ENCODE measurements around the gene LRMDA. TPM values are rescaled to one million over a fixed set of nuclear protein-coding genes. Genes with fewer than 3 reads are reported as not detected.
A peak's percentile ranks its signal among the peaks of the same experiment; 100 is the strongest.

The LRMDA gene
- total and polyA plus RNA-seq, 2 of the 13 experiments (the other 11 are each of a cell fraction or from before 2014, with no cell fraction given) = 13.4 to 22.0 TPM

GRCh38 chr10:76051007-76051936 lies 619.8 kb downstream of the LRMDA start (continued):
- peak; percentile 94 for TF ChIP-seq FOXO1 (CRISPR knock-in tag; IDR thresholded peaks at IDR 0.05)
- no peak for TF ChIP-seq SETDB1 (CRISPR knock-in tag; IDR thresholded peaks at IDR 0.05; ENCODE audit: borderline replicate concordance)
- peak; percentile 98 for TF ChIP-seq GATA4 (IDR thresholded peaks at IDR 0.05; ENCODE audit: borderline replicate concordance, low read depth)
- TF ChIP-seq MTF2 (CRISPR knock-in tag; IDR thresholded peaks at IDR 0.05; ENCODE audit: borderline replicate concordance) = no peak
- peak; percentile 42; the same call in 1 of the 2 replicates for TF ChIP-seq ZNF460 (CRISPR knock-in tag; IDR thresholded peaks at IDR 0.05; ENCODE audit: borderline replicate concordance)
- peak; percentile 76 for TF ChIP-seq ATF3 (CRISPR knock-in tag; IDR thresholded peaks at IDR 0.05)
- peak; percentile 76; the same call in 1 of the 2 replicates for TF ChIP-seq ZNF414 (CRISPR knock-in tag; IDR thresholded peaks at IDR 0.05)
- TF ChIP-seq HOXA3 (CRISPR knock-in tag; IDR thresholded peaks at IDR 0.05) = peak; percentile 90
- no peak for TF ChIP-seq U2AF2 (IDR thresholded peaks at IDR 0.05; ENCODE audit: low read depth, low read length)
- TF ChIP-seq GMEB2 (CRISPR knock-in tag; IDR thresholded peaks at IDR 0.05; ENCODE audit: low read depth) = 0 out of 2 replicates have a peak, but pooled peaks have one; percentile 30
- no peak for TF ChIP-seq ZNF225 (CRISPR knock-in tag; IDR thresholded peaks at IDR 0.05)
- TF ChIP-seq YEATS2 (CRISPR knock-in tag; IDR thresholded peaks at IDR 0.05; ENCODE audit: borderline replicate concordance) = peak; percentile 81
- no peak for TF ChIP-seq GABPA (IDR thresholded peaks at IDR 0.05; ENCODE audit: low read depth, low read length)
- TF ChIP-seq GABPA (CRISPR knock-in tag; IDR thresholded peaks at IDR 0.05; ENCODE audit: low read depth) = peak; percentile 63
- peak; percentile 92 for TF ChIP-seq ZNF335 (CRISPR knock-in tag; IDR thresholded peaks at IDR 0.05)
- no peak for TF ChIP-seq ZNF276 (CRISPR knock-in tag; IDR thresholded peaks at IDR 0.05; ENCODE audit: low read depth)
- 0 out of 2 replicates have a peak, but pooled peaks have one; percentile 78 for TF ChIP-seq NFATC3 (CRISPR knock-in tag; IDR thresholded peaks at IDR 0.05)
- TF ChIP-seq TFAP4 (IDR thresholded peaks at IDR 0.05; ENCODE audit: borderline replicate concordance, low read depth) = peak; percentile 100
- no peak; the same call in 1 of the 2 replicates for TF ChIP-seq RORA (CRISPR knock-in tag; IDR thresholded peaks at IDR 0.05)
- no peak for TF ChIP-seq MXD1 (CRISPR knock-in tag; IDR thresholded peaks at IDR 0.05)
- no peak for TF ChIP-seq PBX3 (CRISPR knock-in tag; IDR thresholded peaks at IDR 0.05; ENCODE audit: borderline replicate concordance)
- TF ChIP-seq ZNF747 (CRISPR knock-in tag; IDR thresholded peaks at IDR 0.05; ENCODE audit: borderline replicate concordance) = peak; percentile 50; the same call in 1 of the 2 replicates

Measured in HepG2 (cell line).